HepG2 (cell line): ENCODE results near the gene TIMM23B.
"Not testable (repeated sequence)": the region's sequence is repeated elsewhere in the genome, so short reads cannot be mapped to it uniquely, and the experiment has no call there.

Experiments
- ATF7 ChIP-seq, 2 experiments: fragments of 450-650 bp in 1 of 2; sonication (generic) in 1 of 2; formaldehyde crosslinking in 1 of 2; IDR thresholded peaks; 2 replicates each; pipeline versions ENCODE4 v1.4.0 to v1.6.1; 2016 to 2020; ENCODE audit warnings: antibody characterized with exemption in 1 of 2, mild to moderate bottlenecking in 1 of 2, missing genetic modification reagents in 1 of 2
- HDAC6 ChIP-seq: fragments of 200-600 bp; sonication (generic); IDR thresholded peaks from 2 replicates; pipeline ENCODE4 v1.7.0; 2017; ENCODE audit warnings: mild to moderate bottlenecking, antibody characterized with exemption, low read length, low read depth
- KLF12 ChIP-seq: sonication (generic); formaldehyde crosslinking; IDR thresholded peaks from 2 replicates; pipeline ENCODE4 v1.4.0; 2020; ENCODE audit warnings: missing genetic modification reagents, borderline replicate concordance
- SSRP1 ChIP-seq: IDR thresholded peaks from 2 replicates; pipeline ENCODE4 v1.6.1; 2016; ENCODE audit warnings: control low read depth
- ZNF260 ChIP-seq: sonication (generic); formaldehyde crosslinking; IDR thresholded peaks from 2 replicates; pipeline ENCODE4 v1.4.0; 2020; ENCODE audit warnings: missing genetic modification reagents, low read depth, mild to moderate bottlenecking, borderline replicate concordance
- ZNF644 ChIP-seq: IDR thresholded peaks from 2 replicates; pipeline ENCODE4 v1.6.1; 2016; ENCODE audit warnings: low read depth
- TF ChIP-seq, protein P1 (sequence below): sonication (generic); formaldehyde crosslinking; IDR thresholded peaks from 2 replicates; pipeline ENCODE4 v1.4.0; 2020; ENCODE audit warnings: missing genetic modification reagents

DNA sequence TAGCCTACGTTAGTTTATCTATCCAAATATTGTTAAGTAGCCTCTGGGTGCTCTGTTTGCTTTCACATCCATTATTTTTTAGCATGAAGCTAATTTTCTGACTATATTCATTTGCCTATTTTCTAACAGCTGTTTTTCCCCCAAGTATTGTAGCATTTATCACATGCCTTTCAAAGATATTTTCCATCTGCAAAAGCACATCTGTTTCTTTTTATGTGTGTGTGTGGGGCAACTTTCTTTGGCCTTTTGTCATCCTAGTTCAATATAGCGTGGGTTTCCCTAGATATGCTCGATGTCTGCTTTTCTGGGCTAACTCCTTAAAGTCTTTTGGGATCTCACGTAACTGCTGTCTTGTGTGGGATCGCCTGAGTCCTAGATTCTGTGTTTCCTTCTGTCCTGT lies 53.5 kb downstream of the TIMM23B start:
- TF ChIP-seq KLF12 (CRISPR knock-in tag); SSRP1 (CRISPR knock-in tag); ZNF260; ZNF644 (CRISPR knock-in tag); ATF7 (IDR thresholded peaks at IDR 0.05); ATF7 (CRISPR knock-in tag; IDR thresholded peaks at IDR 0.05); HDAC6: not testable (repeated sequence)
- TF ChIP-seq, protein P1, sequence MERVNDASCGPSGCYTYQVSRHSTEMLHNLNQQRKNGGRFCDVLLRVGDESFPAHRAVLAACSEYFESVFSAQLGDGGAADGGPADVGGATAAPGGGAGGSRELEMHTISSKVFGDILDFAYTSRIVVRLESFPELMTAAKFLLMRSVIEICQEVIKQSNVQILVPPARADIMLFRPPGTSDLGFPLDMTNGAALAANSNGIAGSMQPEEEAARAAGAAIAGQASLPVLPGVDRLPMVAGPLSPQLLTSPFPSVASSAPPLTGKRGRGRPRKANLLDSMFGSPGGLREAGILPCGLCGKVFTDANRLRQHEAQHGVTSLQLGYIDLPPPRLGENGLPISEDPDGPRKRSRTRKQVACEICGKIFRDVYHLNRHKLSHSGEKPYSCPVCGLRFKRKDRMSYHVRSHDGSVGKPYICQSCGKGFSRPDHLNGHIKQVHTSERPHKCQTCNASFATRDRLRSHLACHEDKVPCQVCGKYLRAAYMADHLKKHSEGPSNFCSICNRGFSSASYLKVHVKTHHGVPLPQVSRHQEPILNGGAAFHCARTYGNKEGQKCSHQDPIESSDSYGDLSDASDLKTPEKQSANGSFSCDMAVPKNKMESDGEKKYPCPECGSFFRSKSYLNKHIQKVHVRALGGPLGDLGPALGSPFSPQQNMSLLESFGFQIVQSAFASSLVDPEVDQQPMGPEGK (CRISPR knock-in tag): not testable (repeated sequence)
